Chondrocyte (in vitro differentiated cells): ENCODE results near the gene CASTOR1. TPM values are rescaled to one million over a fixed set of nuclear protein-coding genes. Genes with fewer than 3 reads are reported as not detected.

ENCODE experiments used
- DNase-seq: peaks from one replicate; pipeline ENCODE4 v3.0.0; 2021; ENCODE audit warnings: mixed read lengths, low spot score
- H3K27ac Mint-ChIP-seq: one replicate; pipeline ENCODE4 v1.8.0; 2021; ENCODE audit warnings: mild to moderate bottlenecking, moderate library complexity, mixed read lengths; ENCODE audit not compliant: unreplicated experiment
- H3K27me3 Mint-ChIP-seq: 2 replicates; pipeline ENCODE4 v1.8.0; 2021; ENCODE audit warnings: low read depth, mixed read lengths
- H3K36me3 Mint-ChIP-seq: 2 replicates; pipeline ENCODE4 v1.8.0; 2021; ENCODE audit warnings: low read depth, mixed read lengths
- H3K4me1 Mint-ChIP-seq: 2 replicates; pipeline ENCODE4 v1.8.0; 2021; ENCODE audit warnings: low read depth, mild to moderate bottlenecking, mixed read lengths
- H3K4me3 Mint-ChIP-seq: one replicate; pipeline ENCODE4 v1.8.0; 2021; ENCODE audit warnings: mild to moderate bottlenecking, moderate library complexity, mixed read lengths; ENCODE audit not compliant: unreplicated experiment
- H3K9me3 Mint-ChIP-seq: 2 replicates; pipeline ENCODE4 v1.8.0; 2021; ENCODE audit warnings: low read depth, mixed read lengths
- total RNA-seq: library from RNA; stranded (reverse); gene quantifications from 3 replicates; pipeline ENCODE4 v1.2.1, GENCODE V29; 2021
- TF ChIP-seq, protein P1 (sequence below): fragments of 200-600 bp; sonication (generic); IDR thresholded peaks from 2 replicates; pipeline ENCODE4 v1.5.0; 2021; ENCODE audit warnings: antibody characterized with exemption, mild to moderate bottlenecking, moderate library complexity

The CASTOR1 gene
- total RNA-seq, 1 donor from 2014 or later: 12.1 TPM

DNA sequence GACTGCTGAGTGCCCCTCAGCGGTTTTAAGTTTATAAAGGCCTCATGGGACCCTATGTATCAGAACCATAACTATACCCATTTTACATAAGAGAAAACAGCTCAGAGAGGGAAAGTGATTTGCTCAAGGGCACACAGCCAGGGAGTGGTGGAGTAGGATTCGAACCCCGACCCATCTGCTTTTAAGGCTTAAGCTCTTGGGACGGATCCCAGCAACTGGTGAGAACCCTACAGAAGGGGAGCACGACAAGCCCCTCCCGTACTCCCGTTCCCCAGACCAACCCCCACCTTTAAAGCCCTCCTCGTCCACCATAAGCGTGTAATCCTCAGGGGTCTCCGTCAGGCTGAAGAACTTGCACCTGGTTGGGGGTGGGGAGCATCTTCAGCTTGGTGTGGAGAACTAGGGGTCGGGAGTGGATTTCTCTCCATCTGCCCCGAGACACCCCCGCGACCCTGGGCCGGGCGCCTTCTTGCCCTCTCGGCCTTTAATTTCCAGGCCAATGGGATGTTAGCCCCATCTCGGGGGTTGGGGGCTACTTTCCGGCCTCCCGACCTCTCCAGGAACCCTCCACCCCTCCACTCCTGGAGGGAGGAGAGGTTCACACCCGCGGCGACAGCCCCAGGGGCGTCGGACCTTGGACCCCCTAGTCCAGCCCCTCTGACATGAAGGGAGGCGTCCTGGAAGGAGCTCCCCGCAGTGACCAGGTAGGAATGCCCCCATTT is 725 bp downstream of the CASTOR1 start:
- H3K4me1 Mint-ChIP-seq: peaks cover 31% of the 10 kb centered on the region
- TF ChIP-seq, protein P1, sequence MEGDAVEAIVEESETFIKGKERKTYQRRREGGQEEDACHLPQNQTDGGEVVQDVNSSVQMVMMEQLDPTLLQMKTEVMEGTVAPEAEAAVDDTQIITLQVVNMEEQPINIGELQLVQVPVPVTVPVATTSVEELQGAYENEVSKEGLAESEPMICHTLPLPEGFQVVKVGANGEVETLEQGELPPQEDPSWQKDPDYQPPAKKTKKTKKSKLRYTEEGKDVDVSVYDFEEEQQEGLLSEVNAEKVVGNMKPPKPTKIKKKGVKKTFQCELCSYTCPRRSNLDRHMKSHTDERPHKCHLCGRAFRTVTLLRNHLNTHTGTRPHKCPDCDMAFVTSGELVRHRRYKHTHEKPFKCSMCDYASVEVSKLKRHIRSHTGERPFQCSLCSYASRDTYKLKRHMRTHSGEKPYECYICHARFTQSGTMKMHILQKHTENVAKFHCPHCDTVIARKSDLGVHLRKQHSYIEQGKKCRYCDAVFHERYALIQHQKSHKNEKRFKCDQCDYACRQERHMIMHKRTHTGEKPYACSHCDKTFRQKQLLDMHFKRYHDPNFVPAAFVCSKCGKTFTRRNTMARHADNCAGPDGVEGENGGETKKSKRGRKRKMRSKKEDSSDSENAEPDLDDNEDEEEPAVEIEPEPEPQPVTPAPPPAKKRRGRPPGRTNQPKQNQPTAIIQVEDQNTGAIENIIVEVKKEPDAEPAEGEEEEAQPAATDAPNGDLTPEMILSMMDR: no peak
- no peak for DNase-seq
- no peaks in the 10 kb centered on the region for H3K9me3 Mint-ChIP-seq
- H3K36me3 Mint-ChIP-seq: peaks cover 16% of the 10 kb centered on the region
- peak overlapping the region; percentile 95 for H3K27ac Mint-ChIP-seq
- no peaks in the 10 kb centered on the region for H3K27me3 Mint-ChIP-seq
- peak overlapping the region; percentile 77 for H3K4me3 Mint-ChIP-seq

- peak overlapping the region; percentile 77 for H3K4me3 Mint-ChIP-seq
- H3K27me3 Mint-ChIP-seq: no peaks in the 10 kb centered on the region
- H3K9me3 Mint-ChIP-seq: no peaks in the 10 kb centered on the region
- H3K27ac Mint-ChIP-seq: peak overlapping the region; percentile 95
- H3K36me3 Mint-ChIP-seq: peaks cover 12% of the 10 kb centered on the region
- no peak for DNase-seq
- peaks cover 31% of the 10 kb centered on the region for H3K4me1 Mint-ChIP-seq
- TF ChIP-seq, protein P1: peak; percentile 82
These were observed 1.5 kb downstream of the CASTOR1 start for GRCh38 chr22:30287648-30288418.

DNA sequence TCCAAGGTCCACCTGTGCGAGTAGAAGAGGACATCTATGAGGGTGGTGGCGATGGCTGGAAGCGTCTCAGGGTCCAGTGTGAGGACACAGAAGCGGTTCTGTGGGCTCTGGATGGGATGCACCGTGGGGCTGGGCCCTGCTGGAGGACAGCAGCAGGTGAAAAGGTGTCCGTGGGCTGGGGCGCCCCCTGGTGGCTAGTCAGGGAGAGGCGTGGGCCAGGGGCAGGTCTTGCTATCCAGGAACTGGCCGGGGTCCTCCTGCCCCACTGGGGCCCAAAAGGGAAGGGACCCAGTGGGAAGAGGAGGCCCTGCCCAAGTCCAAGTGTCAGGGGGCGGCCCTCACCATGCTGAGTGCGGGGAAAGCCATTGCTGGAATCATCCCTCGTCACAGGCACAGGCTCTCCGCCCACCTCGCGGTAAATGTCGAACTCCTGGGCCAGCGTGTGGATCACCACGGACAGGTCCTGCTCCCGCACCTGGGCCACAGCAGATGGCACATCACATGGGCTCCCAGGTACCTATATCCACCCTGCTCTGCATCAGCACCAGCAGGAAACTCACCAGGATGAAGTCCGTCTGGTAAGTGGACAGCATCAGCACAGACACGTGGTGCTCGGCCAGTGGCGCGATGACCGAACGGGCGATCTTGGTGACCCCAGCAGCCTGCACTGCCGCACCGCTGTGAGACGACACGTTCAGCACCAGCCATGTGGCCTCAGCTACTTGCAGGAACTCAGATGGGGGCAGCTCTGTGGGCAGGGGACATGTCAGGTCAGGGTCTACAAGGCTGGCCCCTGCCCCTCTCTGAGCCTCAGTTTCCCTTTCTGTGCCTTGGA is 2.3 kb downstream of the CASTOR1 start:
- Mint-ChIP-seq H3K36me3 (peaks cover 10% of the 10 kb centered on the region), H3K9me3 (no peaks in the 10 kb centered on the region), H3K27ac (no peak overlapping the region), H3K27me3 (no peaks in the 10 kb centered on the region), H3K4me1 (peaks cover 31% of the 10 kb centered on the region), H3K4me3 (no peak overlapping the region)
- no peak for DNase-seq
- TF ChIP-seq, protein P1: peak; percentile 89

DNA sequence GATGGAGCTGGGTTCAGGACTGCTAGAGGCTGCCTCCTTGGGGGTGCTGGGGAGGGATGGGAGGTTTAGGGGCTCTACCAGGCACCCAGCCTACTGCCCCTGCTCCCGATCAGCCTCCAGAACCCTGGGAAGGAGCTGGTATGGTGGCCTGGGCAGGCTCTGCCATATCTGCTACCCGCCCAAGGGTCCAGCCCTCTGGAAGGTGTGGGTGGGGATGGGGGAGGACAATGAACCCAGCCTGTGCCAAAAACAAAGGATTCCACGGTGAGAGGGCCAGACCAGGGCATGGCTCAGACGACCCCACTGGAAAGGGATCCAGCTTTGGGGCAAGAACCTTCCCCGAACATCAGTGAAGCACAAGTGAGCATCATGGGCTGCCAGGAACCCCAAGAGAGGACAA is 3.0 kb downstream of the CASTOR1 start:
- no peaks in the 10 kb centered on the region for H3K9me3 Mint-ChIP-seq
- TF ChIP-seq, protein P1: no peak
- peaks cover 26% of the 10 kb centered on the region for H3K4me1 Mint-ChIP-seq
- H3K36me3 Mint-ChIP-seq: peaks cover 10% of the 10 kb centered on the region
- H3K4me3 Mint-ChIP-seq: no peak overlapping the region
- no peak for DNase-seq
- H3K27ac Mint-ChIP-seq: no peak overlapping the region
- H3K27me3 Mint-ChIP-seq: no peaks in the 10 kb centered on the region

GRCh38 chr22:30285846-30286200 is 3.5 kb downstream of the CASTOR1 start:
- H3K36me3 Mint-ChIP-seq: peaks cover 10% of the 10 kb centered on the region
- DNase-seq: no peak
- TF ChIP-seq, protein P1: no peak
- H3K4me1 Mint-ChIP-seq: peaks cover 21% of the 10 kb centered on the region
- no peak overlapping the region for H3K4me3 Mint-ChIP-seq
- H3K27ac Mint-ChIP-seq: no peak overlapping the region
- H3K27me3 Mint-ChIP-seq: no peaks in the 10 kb centered on the region
- H3K9me3 Mint-ChIP-seq: no peaks in the 10 kb centered on the region
